CD4-positive, alpha-beta T cell treated with Interleukin-17A for 4 hours (primary cell): ENCODE data around the gene EML3.
"Not testable (repeated sequence)": the region's sequence is repeated elsewhere in the genome, so short reads cannot be mapped to it uniquely, and the experiment has no call there.

Experiments
- DNase-seq: peaks from one replicate; pipeline ENCODE4 v3.0.0-alpha.2; 2020; ENCODE audit warnings: mixed read lengths

EML3 gene

GRCh38 chr11:62569611-62570010 is 43.0 kb downstream of the EML3 start:
- DNase-seq: no peak

- DNase-seq: no peak
Measured at GRCh38 chr11:62567018-62567633, 45.4 kb downstream of the EML3 start.

GRCh38 chr11:62566247-62566646 is 46.3 kb downstream of the EML3 start:
- no peak for DNase-seq

GRCh38 chr11:62565100-62565802 is 47.3 kb downstream of the EML3 start:
- DNase-seq: no peak

GRCh38 chr11:62561677-62562230 is 50.8 kb downstream of the EML3 start:
- not testable (repeated sequence) for DNase-seq

GRCh38 chr11:62560566-62561103 is 51.9 kb downstream of the EML3 start:
- peak; percentile 90 for DNase-seq

- not testable (repeated sequence) for DNase-seq
Measured at GRCh38 chr11:62559626-62560025, 52.9 kb downstream of the EML3 start.

- no peak for DNase-seq
Measured at GRCh38 chr11:62559204-62559603, 53.4 kb downstream of the EML3 start.

- DNase-seq: no peak
Measured at GRCh38 chr11:62558669-62559068, 53.9 kb downstream of the EML3 start.

GRCh38 chr11:62556875-62557631 is 55.5 kb downstream of the EML3 start:
- peak; percentile 69 for DNase-seq

GRCh38 chr11:62556108-62556874 is 56.3 kb downstream of the EML3 start:
- DNase-seq: peak; percentile 87

GRCh38 chr11:62555464-62556107 is 57.0 kb downstream of the EML3 start:
- peak; percentile 49 for DNase-seq

GRCh38 chr11:62554387-62555167 is 58.0 kb downstream of the EML3 start:
- no peak for DNase-seq

GRCh38 chr11:62553839-62554361 is 58.7 kb downstream of the EML3 start:
- DNase-seq: no peak

GRCh38 chr11:62553080-62553838 is 59.3 kb downstream of the EML3 start:
- peak; percentile 76 for DNase-seq

GRCh38 chr11:62552485-62553079 is 60.0 kb downstream of the EML3 start:
- DNase-seq: no peak
